Neural progenitor cell (in vitro differentiated cells): ENCODE measurements around the gene KLHL30.

Source experiments
- CTCF ChIP-seq: fragments of 200-600 bp; sonication (generic); IDR thresholded peaks from 2 replicates; pipeline ENCODE4 v1.5.1; 2017; ENCODE audit warnings: antibody characterized with exemption, mild to moderate bottlenecking
- EZH2phosphoT487 ChIP-seq: fragments of 200-600 bp; sonication (generic); IDR thresholded peaks from 2 replicates; pipeline ENCODE4 v1.6.1; 2017; ENCODE audit warnings: antibody characterized with exemption

- TF ChIP-seq CTCF = no peak
- no peak for TF ChIP-seq EZH2phosphoT487
Measured at GRCh38 chr2:238092486-238093035, 45.9 kb upstream of the KLHL30 start.
